GM12892 (cell line): Measurements from ENCODE around the gene ITGB7.
A peak's percentile ranks its signal among the peaks of the same experiment; 100 is the strongest.

Experiments
- DNase-seq: peaks from one replicate; pipeline ENCODE4 v3.0.0; 2011; ENCODE audit not compliant: insufficient read length
- FAIRE-seq: peaks from 2 replicates; lab custom pipeline; 2011; peaks lifted over from hg19 to GRCh38; lab: Jason Lieb, UNC
- POLR2A ChIP-seq: IDR thresholded peaks from 2 replicates; pipeline ENCODE4 v1.6.1; 2011; ENCODE audit warnings: low read depth, low read length, control low read depth
- POLR2AphosphoS5 ChIP-seq: IDR thresholded peaks from 2 replicates; pipeline ENCODE4 v1.6.1; 2011; ENCODE audit warnings: low read depth, low read length, control low read depth
- TAF1 ChIP-seq: IDR thresholded peaks from 2 replicates; pipeline ENCODE4 v1.6.1; 2011; ENCODE audit warnings: low read depth, mild to moderate bottlenecking, control low read depth, low read length, borderline replicate concordance

ITGB7 gene

DNA sequence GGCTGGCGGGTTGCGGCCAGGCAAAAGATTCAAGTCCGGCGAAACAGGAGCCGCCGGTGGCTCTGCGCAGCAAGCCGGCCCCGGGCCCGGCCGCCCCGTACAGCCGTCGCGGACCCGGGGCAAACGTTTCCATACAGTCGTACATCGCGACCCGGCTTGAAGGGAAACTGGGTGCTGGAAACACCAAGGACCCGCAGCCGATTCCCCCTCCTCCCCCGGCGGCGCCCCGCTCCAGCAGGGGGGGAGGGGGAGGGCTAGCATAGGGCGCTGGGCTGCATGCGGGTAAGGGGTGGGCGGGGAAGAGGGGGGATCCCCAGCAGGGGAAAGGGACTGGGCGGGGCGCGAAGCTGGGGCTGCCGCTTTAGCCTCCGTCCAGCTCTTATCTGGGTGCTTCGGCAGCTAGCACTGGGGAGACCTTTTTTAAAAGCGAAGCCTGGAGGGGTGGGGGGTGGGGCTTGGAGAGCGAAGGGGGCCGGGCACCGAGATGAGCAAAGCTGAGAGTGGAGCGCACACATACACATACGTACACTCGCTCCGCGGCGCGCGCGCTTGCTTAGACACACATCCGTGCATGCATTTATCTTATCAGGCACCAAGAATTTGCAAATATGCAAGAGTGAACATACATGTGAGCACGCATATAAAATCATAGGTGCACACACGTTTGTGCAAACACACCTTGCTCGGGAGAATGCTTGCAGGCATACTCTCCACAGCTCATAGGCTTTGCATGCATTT, 13.1 kb upstream of the ITGB7 start:
- DNase-seq (peak; percentile 85), FAIRE-seq (no peak)
- TF ChIP-seq TAF1: no peak
- TF ChIP-seq POLR2AphosphoS5: no peak
- TF ChIP-seq POLR2A: no peak

DNA sequence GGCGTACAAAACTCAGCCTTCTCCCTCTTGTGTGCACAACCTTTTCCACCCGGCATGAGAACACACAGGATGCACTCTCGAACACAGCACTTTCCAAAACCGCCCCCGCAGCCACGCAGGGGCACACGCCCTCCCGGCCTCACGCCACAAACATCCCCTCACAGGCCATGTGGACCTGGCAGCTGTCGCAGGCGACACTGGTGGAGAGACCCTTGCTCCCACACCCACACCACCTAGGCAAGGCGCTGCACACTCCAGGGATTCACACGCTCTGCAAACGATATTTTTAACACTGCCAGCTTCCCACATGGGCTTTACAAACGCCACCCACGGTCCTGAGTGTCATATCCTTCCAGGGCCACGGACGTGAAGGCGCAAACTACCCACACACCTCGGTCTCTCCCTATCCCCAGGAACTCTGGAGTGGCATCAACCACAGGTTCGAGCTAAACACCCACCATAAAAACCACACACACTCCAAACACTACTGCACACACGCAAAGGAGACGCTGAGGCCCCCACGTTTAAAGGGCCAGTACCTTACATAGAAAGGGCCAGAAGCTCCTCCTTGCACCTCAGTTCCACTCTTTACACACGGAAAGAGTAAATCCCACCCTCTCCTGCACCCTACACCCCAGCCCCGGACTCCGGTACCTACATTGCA, 12.4 kb upstream of the ITGB7 start:
- DNase-seq: peak; percentile 63
- FAIRE-seq: peak; percentile 73

DNA sequence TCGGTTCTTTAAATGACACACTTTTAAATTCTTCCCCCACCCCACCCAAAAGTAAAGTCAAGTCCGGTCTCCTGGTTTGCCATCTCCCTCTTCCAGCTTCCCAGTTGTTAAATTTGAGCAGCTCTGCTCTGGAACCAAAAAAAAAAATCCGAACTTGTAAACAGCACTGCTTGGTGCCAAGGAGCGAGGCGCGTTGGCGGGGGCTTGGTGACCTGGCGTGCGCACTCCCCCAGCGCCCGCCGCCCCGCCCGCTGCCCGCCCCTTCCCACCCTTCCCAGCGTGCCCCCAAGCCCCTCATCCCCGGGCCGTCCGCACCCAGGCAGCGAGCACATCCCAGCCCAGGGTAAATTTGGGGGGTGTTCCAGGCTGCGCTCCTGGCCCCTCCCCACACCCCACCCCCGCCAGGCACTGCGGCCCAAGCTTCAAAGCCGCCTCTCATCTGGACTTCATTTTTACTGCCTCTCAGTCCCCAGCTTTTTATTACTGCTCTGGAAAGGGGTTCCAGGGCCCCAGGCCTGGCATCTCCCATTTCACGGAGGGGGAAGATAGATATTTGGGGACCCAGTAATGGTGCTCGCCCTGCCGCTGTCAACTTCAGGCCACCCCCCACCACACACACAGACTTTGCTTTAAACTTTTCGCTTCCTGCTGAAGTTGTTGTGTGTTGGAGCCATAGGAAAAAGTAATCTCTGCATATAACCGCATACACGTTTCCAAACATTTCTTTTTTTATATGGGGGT, 11.7 kb upstream of the ITGB7 start:
- FAIRE-seq: no peak
- DNase-seq: no peak
- TF ChIP-seq TAF1 (no peak), POLR2A (no peak), POLR2AphosphoS5 (no peak)

More for the DNA sequence above, 12.4 kb upstream of the ITGB7 start:
- TF ChIP-seq POLR2AphosphoS5 (peak; percentile 33; the same call in 1 of the 2 replicates), TAF1 (0 out of 2 replicates have a peak, but pooled peaks have one; percentile 3), POLR2A (no peak)

DNA sequence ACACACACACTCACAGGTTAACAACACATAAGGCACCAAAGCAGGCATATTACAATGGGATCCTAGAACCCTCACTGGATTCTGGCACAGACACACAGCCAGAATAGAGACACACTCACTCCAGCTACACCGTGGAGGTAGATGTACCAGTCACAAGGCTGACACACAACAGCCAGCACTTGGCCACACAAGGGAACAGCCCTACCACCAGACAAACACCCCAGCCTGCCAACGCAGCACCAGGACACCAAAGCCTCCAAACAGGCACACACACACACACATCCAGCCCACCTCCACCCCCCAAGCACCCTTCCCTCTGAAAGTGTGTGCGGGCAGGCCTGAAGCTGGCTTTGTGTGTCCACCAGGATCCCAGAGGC, 10.9 kb upstream of the ITGB7 start:
- no peak for FAIRE-seq
- TF ChIP-seq POLR2A (no peak), TAF1 (no peak), POLR2AphosphoS5 (no peak)
- no peak for DNase-seq

DNA sequence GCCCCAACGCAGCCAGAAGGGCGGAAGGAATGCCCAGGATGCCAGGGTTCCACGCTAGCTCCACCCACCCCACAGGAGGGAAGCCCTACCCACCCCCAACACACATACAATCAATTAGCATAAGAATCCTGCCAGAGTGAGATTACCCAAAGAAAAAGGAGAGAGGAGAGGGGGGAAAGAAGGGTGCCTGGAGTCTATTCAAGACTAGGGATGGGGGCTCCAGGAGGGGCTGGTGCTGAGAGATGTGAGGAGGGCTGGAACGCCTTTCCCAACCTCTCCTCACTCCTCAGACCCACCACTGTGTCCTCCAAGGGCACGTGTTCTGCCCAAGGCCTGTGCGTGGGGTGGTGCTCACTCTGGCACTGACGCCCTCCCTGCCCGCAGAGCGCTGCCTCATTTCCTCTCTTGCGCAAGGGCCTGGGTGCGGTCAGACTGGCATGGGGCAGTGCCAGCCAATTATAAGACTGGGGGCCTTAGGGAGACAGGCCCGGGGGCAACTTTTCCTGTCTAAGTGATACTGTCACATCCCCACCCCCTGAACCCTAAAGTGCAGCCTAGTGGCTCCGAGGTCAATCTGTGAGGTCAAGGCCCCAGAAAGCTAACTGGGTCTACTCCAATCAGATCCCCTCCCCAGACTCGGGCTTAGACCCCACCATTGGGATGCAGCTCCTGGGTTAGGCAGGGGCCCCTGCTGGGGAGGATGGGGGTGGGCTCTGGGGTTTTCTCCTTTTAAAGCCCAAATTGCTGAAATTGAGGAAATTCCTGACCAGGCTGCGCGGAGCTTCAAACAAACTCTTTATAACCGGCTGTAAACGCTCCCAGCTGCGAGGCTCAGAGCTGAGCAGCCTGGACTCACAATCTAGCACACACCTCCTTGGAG, 10.2 kb upstream of the ITGB7 start:
- TF ChIP-seq POLR2AphosphoS5: no peak
- no peak for TF ChIP-seq TAF1
- FAIRE-seq (no peak), DNase-seq (no peak)

DNA sequence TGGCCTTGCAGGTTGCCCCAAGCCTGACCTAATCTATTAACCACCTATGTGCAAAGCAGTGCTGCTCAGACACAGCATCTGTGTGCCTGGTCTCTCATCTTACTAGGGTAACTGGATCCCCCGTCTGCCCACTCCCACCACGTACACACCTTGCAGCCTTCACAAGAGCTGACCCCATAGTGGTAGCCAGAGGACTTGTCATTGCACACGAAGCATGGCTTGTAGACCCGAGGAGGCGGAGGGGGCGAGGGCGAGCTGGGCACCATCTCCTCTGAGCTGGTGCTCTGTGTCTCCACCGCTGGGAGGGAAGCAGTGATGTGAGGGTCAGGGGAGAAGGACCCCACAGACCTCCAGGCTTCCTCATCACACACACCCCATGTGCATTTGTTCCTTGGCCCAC, 8.4 kb upstream of the ITGB7 start:
- TF ChIP-seq POLR2AphosphoS5 (no peak), POLR2A (no peak), TAF1 (no peak)
- no peak for FAIRE-seq
- no peak for DNase-seq

DNA sequence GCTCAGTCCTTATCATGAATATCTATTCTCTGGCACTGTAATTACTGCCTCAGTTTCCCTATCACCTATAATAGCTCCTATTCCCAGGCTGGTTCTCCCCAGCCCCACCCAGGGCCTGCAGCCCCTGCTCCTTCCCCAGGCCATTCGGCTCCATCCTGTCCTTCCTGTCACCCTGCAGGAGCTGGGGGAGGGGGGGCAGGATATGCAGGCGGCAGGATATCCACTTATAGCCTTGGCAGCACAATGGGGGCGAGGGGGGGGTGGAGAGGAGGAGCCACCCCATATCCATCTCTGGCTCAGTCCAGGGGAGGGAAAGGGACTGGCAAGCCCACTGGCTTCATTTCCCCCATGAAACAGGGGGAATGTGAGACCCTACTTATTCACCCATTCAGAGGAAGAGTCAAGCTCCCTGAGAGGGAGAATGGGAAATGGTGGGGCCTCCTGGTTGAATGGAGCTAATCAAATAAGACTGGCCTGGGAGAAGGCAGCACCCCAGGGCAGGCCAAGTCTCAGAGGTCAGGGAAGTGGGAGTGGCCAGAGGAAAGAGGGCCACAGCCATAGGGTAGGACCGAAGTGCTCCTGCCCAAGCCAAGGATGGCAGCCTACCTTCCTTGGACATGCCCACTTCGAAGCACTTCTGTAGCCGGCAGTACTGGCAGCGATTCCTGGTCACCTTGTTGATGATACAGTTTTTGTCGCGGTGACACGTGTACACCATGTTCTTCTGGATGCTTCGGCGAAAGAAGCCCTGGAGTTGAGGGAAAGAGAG, 7.8 kb upstream of the ITGB7 start:
- TF ChIP-seq POLR2A: no peak
- no peak for TF ChIP-seq TAF1
- TF ChIP-seq POLR2AphosphoS5: no peak
- FAIRE-seq (no peak), DNase-seq (no peak)

DNA sequence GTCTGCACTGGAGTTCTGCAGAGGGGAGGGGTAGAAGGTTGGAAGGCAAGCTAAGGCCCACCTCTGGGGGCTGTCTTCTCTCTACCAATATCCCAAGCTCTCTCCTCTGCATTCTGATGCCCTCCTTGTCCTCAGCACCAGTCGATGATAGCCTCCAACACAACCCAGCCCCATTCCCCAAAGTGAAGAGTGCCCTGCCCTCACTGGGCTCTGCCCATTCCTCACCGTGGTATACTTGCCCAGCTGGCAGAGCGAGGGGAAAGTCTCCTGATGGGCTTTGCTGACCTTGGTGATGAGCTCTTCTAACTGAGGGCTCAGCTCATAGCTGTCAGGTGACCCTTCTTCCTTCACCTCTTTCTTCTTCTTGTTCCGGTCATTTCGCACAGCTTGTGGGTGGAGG, 7.2 kb upstream of the ITGB7 start:
- no peak for TF ChIP-seq TAF1
- TF ChIP-seq POLR2AphosphoS5: no peak
- no peak for TF ChIP-seq POLR2A
- FAIRE-seq (no peak), DNase-seq (no peak)

DNA sequence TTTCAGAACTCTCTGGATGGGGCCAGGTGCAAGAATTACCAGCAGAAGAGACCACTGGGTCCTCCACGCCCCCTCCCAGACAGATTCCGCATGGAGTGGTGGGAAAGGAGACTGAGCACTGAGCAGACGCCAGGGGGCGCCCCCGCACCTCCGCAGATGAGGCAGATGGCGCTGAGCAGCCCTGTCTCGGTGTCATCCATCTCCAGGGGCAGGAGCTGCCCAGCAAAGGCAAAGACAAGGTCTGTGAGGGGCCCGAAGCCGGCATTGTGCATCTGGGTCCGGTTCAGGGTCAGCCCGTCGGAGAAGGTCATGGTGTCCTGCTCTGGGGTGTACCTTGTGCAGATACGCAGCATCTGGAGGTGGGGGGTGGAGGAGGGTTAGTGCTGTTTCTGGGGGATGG, 6.3 kb upstream of the ITGB7 start:
- DNase-seq: peak; percentile 88
- FAIRE-seq: peak; percentile 88
- TF ChIP-seq POLR2A (no peak), POLR2AphosphoS5 (no peak), TAF1 (no peak)

DNA sequence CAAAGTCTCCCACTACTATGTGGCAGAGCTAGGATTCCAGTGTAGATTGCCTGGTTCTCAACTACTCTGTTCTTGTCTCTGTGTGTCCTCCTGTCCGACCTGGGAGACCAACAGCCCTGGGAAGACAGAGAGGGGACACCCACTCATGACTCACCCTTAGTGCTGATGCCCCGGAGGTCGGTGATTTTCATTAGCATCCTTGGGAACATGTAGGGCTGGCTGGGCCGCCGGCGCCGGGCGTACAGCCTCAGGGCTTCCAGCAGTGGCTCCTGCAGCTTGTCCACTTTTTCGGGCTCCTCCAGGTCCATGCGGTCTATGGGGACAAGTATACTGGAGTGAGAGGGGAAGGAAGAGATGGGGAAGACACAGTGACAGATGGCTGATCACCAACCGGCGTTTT, 5.9 kb upstream of the ITGB7 start:
- FAIRE-seq (no peak), DNase-seq (no peak)
- TF ChIP-seq POLR2A: no peak
- TF ChIP-seq TAF1: no peak
- TF ChIP-seq POLR2AphosphoS5: no peak

DNA sequence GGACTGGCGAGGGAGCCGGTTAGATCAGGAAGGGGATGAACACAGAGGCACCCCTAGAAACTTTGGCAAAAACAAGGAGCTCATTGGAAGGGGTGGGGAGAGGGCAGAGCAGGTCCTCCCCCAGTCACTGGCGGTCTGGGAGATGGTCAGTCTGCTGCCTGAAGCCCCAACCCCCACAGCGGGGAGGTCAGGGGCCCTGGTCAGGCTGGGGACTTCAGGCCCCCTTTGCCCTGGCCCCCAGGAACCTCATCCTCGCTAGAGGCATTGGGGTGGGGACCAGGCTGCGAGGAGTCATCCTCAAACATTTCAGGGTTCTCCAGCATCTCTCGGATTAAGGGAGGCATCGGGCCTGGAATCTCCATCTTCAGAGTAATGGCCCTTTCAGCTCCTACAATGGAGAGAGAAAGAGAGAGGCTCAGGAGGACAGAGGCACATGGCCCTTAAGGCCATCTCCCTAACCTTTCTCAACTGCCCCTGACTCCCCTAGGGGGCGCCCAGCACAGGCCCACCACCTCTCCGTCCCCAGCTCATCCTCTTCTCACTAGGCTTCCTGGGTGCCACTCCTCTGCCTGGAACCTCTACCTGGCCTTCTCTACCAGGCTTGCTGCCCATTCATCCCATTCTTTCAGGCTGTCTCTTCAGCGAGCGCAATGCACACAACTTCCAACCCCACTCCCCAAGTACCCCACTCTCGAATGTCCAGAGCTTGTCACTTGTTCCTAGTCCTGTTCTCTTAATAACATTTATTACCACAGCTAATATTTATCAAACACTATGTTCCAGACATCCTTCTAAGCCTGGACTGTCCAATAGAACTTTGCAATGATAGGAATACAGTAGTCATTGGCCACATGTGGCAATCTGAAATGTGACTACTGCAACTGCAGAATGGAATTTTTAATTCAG, 4.7 kb upstream of the ITGB7 start:
- DNase-seq (no peak), FAIRE-seq (no peak)
- TF ChIP-seq POLR2AphosphoS5: no peak
- no peak for TF ChIP-seq TAF1
- TF ChIP-seq POLR2A: no peak
